ENCODE data around the gene KLHL6. TPM values are rescaled to one million over a fixed set of nuclear protein-coding genes. Genes with fewer than 3 reads are reported as not detected.
"Not testable (repeated sequence)": the region's sequence is repeated elsewhere in the genome, so short reads cannot be mapped to it uniquely, and the experiment has no call there.

The KLHL6 gene
- polyA plus RNA-seq, 4 donors: 0.22 to 2.0 (median 1.5) TPM

GRCh38 chr3:183533412-183534132, 21.9 kb downstream of the KLHL6 start:
- FAIRE-seq (no peak), DNase-seq (peak in 1 of 2 donors; percentile 91)
- Histone ChIP-seq H3K4me1 (ENCODE audit: control insufficient read depth in 3 of 3, insufficient read depth in 2 of 3, low read depth in 1 of 3, low read length in 2 of 3) (peaks cover 0 to 44% (median 2%) of the 10 kb centered on the region in 3 donors), H3K36me3 (ENCODE audit: control insufficient read depth in 3 of 3, insufficient read depth in 2 of 3, low read depth in 1 of 3, low read length in 3 of 3) (no peaks in the 10 kb centered on the region), H3K9me3 (ENCODE audit: control insufficient read depth in 2 of 2, insufficient read depth in 1 of 2, low read depth in 1 of 2, low read length in 1 of 2) (no peaks in the 10 kb centered on the region), H3K27ac (ENCODE audit: low read depth in 1 of 3, low read length in 2 of 3) (peak overlapping the region in 2 of 3 donors; percentile 41 to 94), H3K4me3 (ENCODE audit: low read depth in 1 of 3, low read length in 3 of 3) (no peak overlapping the region), H3K27me3 (ENCODE audit: control insufficient read depth in 3 of 3, insufficient read depth in 3 of 3, low read length in 3 of 3) (no peaks in the 10 kb centered on the region)
- WGBS, 3 donors: 18 to 39% (median 34%) methylated on average over 10 of the region's 10 CpGs

- Histone ChIP-seq H3K4me3 (ENCODE audit: low read depth in 1 of 3, low read length in 3 of 3) (no peak overlapping the region), H3K27ac (ENCODE audit: low read depth in 1 of 3, low read length in 2 of 3) (peak overlapping the region in 2 of 3 donors; percentile 41 to 94), H3K36me3 (ENCODE audit: control insufficient read depth in 3 of 3, insufficient read depth in 2 of 3, low read depth in 1 of 3, low read length in 3 of 3) (peaks cover 0 to 6% (median 0%) of the 10 kb centered on the region in 3 donors), H3K4me1 (ENCODE audit: control insufficient read depth in 3 of 3, insufficient read depth in 2 of 3, low read depth in 1 of 3, low read length in 2 of 3) (peaks cover 2 to 50% (median 2%) of the 10 kb centered on the region in 3 donors), H3K9me3 (ENCODE audit: control insufficient read depth in 2 of 2, insufficient read depth in 1 of 2, low read depth in 1 of 2, low read length in 1 of 2) (no peaks in the 10 kb centered on the region), H3K27me3 (ENCODE audit: control insufficient read depth in 3 of 3, insufficient read depth in 3 of 3, low read length in 3 of 3) (no peaks in the 10 kb centered on the region)
- DNase-seq: peak; percentile 38 to 80
- FAIRE-seq: no peak
- 28 to 52% (median 45%) methylated on average over 6 of the region's 6 CpGs for WGBS, 3 donors
These were observed 22.7 kb downstream of the KLHL6 start for GRCh38 chr3:183532620-183533411.

GRCh38 chr3:183529717-183530116, 25.8 kb downstream of the KLHL6 start:
- 82 to 87% (median 85%) methylated on average over 7 of the region's 7 CpGs for WGBS, 3 donors
- no peak for DNase-seq
- Histone ChIP-seq H3K4me3 (ENCODE audit: low read depth in 1 of 3, low read length in 3 of 3) (no peak overlapping the region), H3K27ac (ENCODE audit: low read depth in 1 of 3, low read length in 2 of 3) (no peak overlapping the region), H3K36me3 (ENCODE audit: control insufficient read depth in 3 of 3, insufficient read depth in 2 of 3, low read depth in 1 of 3, low read length in 3 of 3) (peaks cover 0 to 7% (median 0%) of the 10 kb centered on the region in 3 donors), H3K9me3 (ENCODE audit: control insufficient read depth in 2 of 2, insufficient read depth in 1 of 2, low read depth in 1 of 2, low read length in 1 of 2) (no peaks in the 10 kb centered on the region), H3K4me1 (ENCODE audit: control insufficient read depth in 3 of 3, insufficient read depth in 2 of 3, low read depth in 1 of 3, low read length in 2 of 3) (peaks cover 2 to 38% (median 2%) of the 10 kb centered on the region in 3 donors), H3K27me3 (ENCODE audit: control insufficient read depth in 3 of 3, insufficient read depth in 3 of 3, low read length in 3 of 3) (no peaks in the 10 kb centered on the region)
- FAIRE-seq: no peak

- FAIRE-seq (no peak), DNase-seq (peak; percentile 36 to 51)
- WGBS, 3 donors: 21 to 80% (median 50%) methylated on average over 1 of the region's 1 CpG
- no peaks in the 10 kb centered on the region for H3K9me3 ChIP-seq (ENCODE audit: control insufficient read depth in 2 of 2, insufficient read depth in 1 of 2, low read depth in 1 of 2, low read length in 1 of 2)
- H3K36me3 ChIP-seq (ENCODE audit: control insufficient read depth in 3 of 3, insufficient read depth in 2 of 3, low read depth in 1 of 3, low read length in 3 of 3): peaks cover 0 to 7% (median 0%) of the 10 kb centered on the region in 3 donors
- H3K27me3 ChIP-seq (ENCODE audit: control insufficient read depth in 3 of 3, insufficient read depth in 3 of 3, low read length in 3 of 3): no peaks in the 10 kb centered on the region
- no peak overlapping the region for H3K4me3 ChIP-seq (ENCODE audit: low read depth in 1 of 3, low read length in 3 of 3)
- peaks cover 2 to 34% (median 2%) of the 10 kb centered on the region in 3 donors for H3K4me1 ChIP-seq (ENCODE audit: control insufficient read depth in 3 of 3, insufficient read depth in 2 of 3, low read depth in 1 of 3, low read length in 2 of 3)
- peak overlapping the region in 1 of 3 donors; percentile 7 for H3K27ac ChIP-seq (ENCODE audit: low read depth in 1 of 3, low read length in 2 of 3)
These were observed 26.3 kb downstream of the KLHL6 start for GRCh38 chr3:183529185-183529584.

GRCh38 chr3:183528758-183529157, 26.7 kb downstream of the KLHL6 start:
- not testable (repeated sequence) for H3K36me3 ChIP-seq (ENCODE audit: control insufficient read depth in 3 of 3, insufficient read depth in 2 of 3, low read depth in 1 of 3, low read length in 3 of 3); H3K27me3 ChIP-seq (ENCODE audit: control insufficient read depth in 3 of 3, insufficient read depth in 3 of 3, low read length in 3 of 3); DNase-seq; H3K9me3 ChIP-seq (ENCODE audit: control insufficient read depth in 2 of 2, insufficient read depth in 1 of 2, low read depth in 1 of 2, low read length in 1 of 2); FAIRE-seq; H3K4me3 ChIP-seq (ENCODE audit: low read depth in 1 of 3, low read length in 3 of 3)
- Histone ChIP-seq H3K4me1 (ENCODE audit: control insufficient read depth in 3 of 3, insufficient read depth in 2 of 3, low read depth in 1 of 3, low read length in 2 of 3) (peaks cover under 1 to 31% (median 2%) of the 10 kb centered on the region in 3 donors), H3K27ac (ENCODE audit: low read depth in 1 of 3, low read length in 2 of 3) (peak overlapping the region in 1 of 3 donors; percentile 7)
- WGBS, 3 donors: 95 to 98% (median 97%) methylated on average over 6 of the region's 6 CpGs

GRCh38 chr3:183527428-183528379, 27.8 kb downstream of the KLHL6 start:
- peaks cover 0 to 22% (median 2%) of the 10 kb centered on the region in 3 donors for H3K4me1 ChIP-seq (ENCODE audit: control insufficient read depth in 3 of 3, insufficient read depth in 2 of 3, low read depth in 1 of 3, low read length in 2 of 3)
- peaks cover 0 to 7% (median 0%) of the 10 kb centered on the region in 3 donors for H3K36me3 ChIP-seq (ENCODE audit: control insufficient read depth in 3 of 3, insufficient read depth in 2 of 3, low read depth in 1 of 3, low read length in 3 of 3)
- no peaks in the 10 kb centered on the region for H3K9me3 ChIP-seq (ENCODE audit: control insufficient read depth in 2 of 2, insufficient read depth in 1 of 2, low read depth in 1 of 2, low read length in 1 of 2)
- peak overlapping the region in 1 of 3 donors; percentile 71 for H3K27ac ChIP-seq (ENCODE audit: low read depth in 1 of 3, low read length in 2 of 3)
- FAIRE-seq (no peak), DNase-seq (no peak)
- no peaks in the 10 kb centered on the region for H3K27me3 ChIP-seq (ENCODE audit: control insufficient read depth in 3 of 3, insufficient read depth in 3 of 3, low read length in 3 of 3)
- WGBS, 3 donors: 75 to 82% (median 76%) methylated on average over 12 of the region's 12 CpGs
- H3K4me3 ChIP-seq (ENCODE audit: low read depth in 1 of 3, low read length in 3 of 3): no peak overlapping the region

- Histone ChIP-seq H3K4me1 (ENCODE audit: control insufficient read depth in 3 of 3, insufficient read depth in 2 of 3, low read depth in 1 of 3, low read length in 2 of 3) (peaks cover 0 to 15% (median 2%) of the 10 kb centered on the region in 3 donors), H3K9me3 (ENCODE audit: control insufficient read depth in 2 of 2, insufficient read depth in 1 of 2, low read depth in 1 of 2, low read length in 1 of 2) (no peaks in the 10 kb centered on the region), H3K27ac (ENCODE audit: low read depth in 1 of 3, low read length in 2 of 3) (peak overlapping the region in 1 of 3 donors; percentile 77), H3K36me3 (ENCODE audit: control insufficient read depth in 3 of 3, insufficient read depth in 2 of 3, low read depth in 1 of 3, low read length in 3 of 3) (peaks cover 0 to 7% (median 0%) of the 10 kb centered on the region in 3 donors), H3K27me3 (ENCODE audit: control insufficient read depth in 3 of 3, insufficient read depth in 3 of 3, low read length in 3 of 3) (no peaks in the 10 kb centered on the region), H3K4me3 (ENCODE audit: low read depth in 1 of 3, low read length in 3 of 3) (no peak overlapping the region)
- FAIRE-seq (no peak), DNase-seq (no peak)
- WGBS, 3 donors: 88 to 95% (median 94%) methylated on average over 4 of the region's 4 CpGs
These were observed 28.6 kb downstream of the KLHL6 start for GRCh38 chr3:183526838-183527427.

Data from small intestine (tissue), 7 donors.